Activated CD4-positive, alpha-beta T cell treated with anti-CD3 and anti-CD28 coated beads, Interleukin-2, amount 10 ng/mL, durations not matched to agents 7 days and 5 days (primary cell): ENCODE data around the gene PANK1. TPM values are rescaled to one million over a fixed set of nuclear protein-coding genes. Genes with fewer than 3 reads are reported as not detected.

Experiments used
- CTCF ChIA-PET: fragments of 350-600 bp; sonication (Branson Sonifier 250); formaldehyde crosslinking; loops from one replicate; lab custom pipeline; 2021; ENCODE audit warnings: antibody characterized with exemption; lab: Charles Lee
- POLR2A ChIA-PET: fragments of 350-600 bp; sonication (Branson Sonifier 250); formaldehyde crosslinking; loops from one replicate; lab custom pipeline; 2021; ENCODE audit warnings: antibody characterized with exemption; lab: Charles Lee
- DNase-seq: peaks from one replicate; pipeline ENCODE4 v3.0.0-alpha.2; 2020
- H3K27ac Mint-ChIP-seq: one replicate; pipeline ENCODE4 v1.8.0; 2021; ENCODE audit warnings: mild to moderate bottlenecking, moderate library complexity, mixed read lengths
- H3K27me3 Mint-ChIP-seq: one replicate; pipeline ENCODE4 v1.8.0; 2021; ENCODE audit warnings: mixed read lengths
- H3K36me3 Mint-ChIP-seq: one replicate; pipeline ENCODE4 v1.8.0; 2021; ENCODE audit warnings: low read depth, mixed read lengths
- H3K4me1 Mint-ChIP-seq: one replicate; pipeline ENCODE4 v1.8.0; 2021; ENCODE audit warnings: mixed read lengths
- H3K4me3 Mint-ChIP-seq: one replicate; pipeline ENCODE4 v1.8.0; 2021; ENCODE audit warnings: mild to moderate bottlenecking, moderate library complexity, mixed read lengths
- H3K9me3 Mint-ChIP-seq: one replicate; pipeline ENCODE4 v1.8.0; 2021; ENCODE audit warnings: mixed read lengths
- total RNA-seq, 2 experiments: library from RNA; stranded (reverse); gene quantifications; one replicate each; pipeline ENCODE4 v1.2.3, GENCODE V29; 2021

The PANK1 gene
- total RNA-seq, 2 experiments from 2014 or later, result 6.4 to 7.1 TPM

DNA sequence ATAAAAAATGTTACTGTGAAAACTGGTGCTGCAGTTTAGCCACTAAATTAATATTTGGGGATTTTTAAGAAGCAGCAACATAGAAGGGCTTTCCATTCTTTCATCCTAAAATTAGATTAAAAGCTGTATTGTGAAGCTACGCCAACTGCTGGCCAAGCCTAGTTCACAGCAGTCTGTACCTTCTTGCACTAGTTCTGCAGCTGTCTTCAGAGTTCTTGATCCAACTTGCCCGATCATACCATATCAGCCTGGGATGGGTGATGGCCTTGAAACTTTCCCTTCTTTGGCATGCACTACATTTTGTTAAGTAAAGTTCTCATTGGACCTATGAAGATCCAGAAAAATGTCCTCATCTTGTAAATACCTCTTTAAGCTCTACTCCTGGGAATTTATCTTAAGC lies 20.3 kb upstream of the PANK1 start:
- CTCF ChIA-PET, result interaction anchor here (1.2 to 1.4 kb wide), 2 partner anchors 10 to 12 kb away, joined by 3 to 4 read pairs; no protein-coding TSS in a partner anchor
- H3K36me3 Mint-ChIP-seq, result no peaks in the 10 kb centered on the region
- no peaks in the 10 kb centered on the region for H3K4me1 Mint-ChIP-seq
- no peak overlapping the region for H3K27ac Mint-ChIP-seq
- no peak for DNase-seq
- peaks cover 21% of the 10 kb centered on the region for H3K27me3 Mint-ChIP-seq
- H3K4me3 Mint-ChIP-seq, result no peak overlapping the region
- H3K9me3 Mint-ChIP-seq, result no peaks in the 10 kb centered on the region
- POLR2A ChIA-PET, result no interaction called here

DNA sequence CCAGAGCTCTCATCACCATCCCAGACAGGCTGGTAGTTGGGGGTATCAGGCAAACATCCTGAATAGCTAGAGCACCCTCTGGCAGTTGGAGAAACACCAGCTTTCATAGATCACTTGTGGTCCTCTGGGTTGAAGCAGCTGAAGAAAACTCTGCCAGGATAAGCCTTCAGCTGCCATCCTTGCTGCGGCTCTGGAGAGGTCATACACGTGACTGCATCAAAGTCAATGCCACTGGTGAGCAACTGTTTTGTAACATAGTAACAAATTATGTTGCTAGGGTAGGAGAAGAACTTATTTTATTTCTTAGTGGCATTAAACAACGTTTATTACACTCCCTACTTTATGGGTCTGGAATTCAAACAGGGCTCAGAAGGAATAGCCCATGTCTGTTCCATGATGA lies 19.2 kb upstream of the PANK1 start:
- no peak for DNase-seq
- no peaks in the 10 kb centered on the region for H3K36me3 Mint-ChIP-seq
- CTCF ChIA-PET, result interaction anchor here (1.3 to 1.4 kb wide), 2 partner anchors 11 to 13 kb away, joined by 4 read pairs; no protein-coding TSS in a partner anchor
- no peak overlapping the region for H3K4me3 Mint-ChIP-seq
- POLR2A ChIA-PET, result no interaction called here
- H3K4me1 Mint-ChIP-seq, result no peaks in the 10 kb centered on the region
- H3K27me3 Mint-ChIP-seq, result peaks cover 20% of the 10 kb centered on the region
- no peaks in the 10 kb centered on the region for H3K9me3 Mint-ChIP-seq
- H3K27ac Mint-ChIP-seq, result no peak overlapping the region

DNA sequence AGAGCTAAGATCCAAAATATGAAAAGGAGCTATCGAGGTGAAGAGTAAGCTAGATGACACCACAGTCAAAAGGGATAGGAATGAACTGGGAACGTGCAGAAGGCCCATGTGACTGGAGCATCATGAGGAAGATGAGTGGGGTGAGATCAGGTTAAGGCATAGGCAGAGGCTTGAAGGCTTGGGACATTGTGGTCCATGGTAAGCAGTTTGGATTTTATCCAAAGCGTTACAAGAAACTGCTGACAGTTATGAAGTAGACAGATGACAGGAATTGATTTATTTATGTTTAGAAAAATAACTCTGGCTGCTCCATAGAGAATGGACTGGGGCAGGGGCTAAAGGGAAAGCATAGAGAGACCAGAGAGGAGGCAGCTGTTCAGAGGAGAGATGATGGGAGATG lies 18.1 kb upstream of the PANK1 start:
- no peak for DNase-seq
- ChIA-PET CTCF (interaction anchor here (0.6 to 1.3 kb wide), 2 partner anchors 10 to 12 kb away, joined by 4 read pairs; no protein-coding TSS in a partner anchor), POLR2A (no interaction called here)
- no peaks in the 10 kb centered on the region for H3K36me3 Mint-ChIP-seq
- no peak overlapping the region for H3K4me3 Mint-ChIP-seq
- no peaks in the 10 kb centered on the region for H3K9me3 Mint-ChIP-seq
- H3K27ac Mint-ChIP-seq, result no peak overlapping the region
- H3K27me3 Mint-ChIP-seq, result peaks cover 14% of the 10 kb centered on the region
- H3K4me1 Mint-ChIP-seq, result no peaks in the 10 kb centered on the region

DNA sequence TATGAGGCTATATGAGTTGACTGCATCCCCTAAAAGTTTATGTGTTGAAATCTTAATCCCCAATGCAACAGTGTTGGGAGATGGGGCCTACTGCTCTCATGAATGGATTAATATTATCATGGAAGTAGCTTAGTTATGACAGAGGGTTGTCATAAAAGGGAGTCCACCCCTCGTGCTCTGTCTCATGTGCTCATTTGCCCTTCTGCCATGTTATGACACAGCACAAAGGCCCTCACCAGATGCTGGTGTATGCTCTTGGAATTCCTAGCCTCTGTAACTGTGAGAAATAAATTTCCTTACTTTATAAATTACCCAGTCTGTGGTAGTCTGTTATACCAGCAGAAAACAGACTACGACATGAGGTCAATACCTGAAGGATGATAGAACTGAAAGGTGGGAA lies 17.6 kb upstream of the PANK1 start:
- H3K9me3 Mint-ChIP-seq, result no peaks in the 10 kb centered on the region
- H3K27ac Mint-ChIP-seq, result no peak overlapping the region
- no peak overlapping the region for H3K4me3 Mint-ChIP-seq
- no peak for DNase-seq
- POLR2A ChIA-PET, result no interaction called here
- H3K4me1 Mint-ChIP-seq, result no peaks in the 10 kb centered on the region
- no peaks in the 10 kb centered on the region for H3K36me3 Mint-ChIP-seq
- CTCF ChIA-PET, result interaction anchor here (0.6 kb wide), 1 partner anchor 10 kb away, joined by 4 read pairs; no protein-coding TSS in a partner anchor
- peaks cover 13% of the 10 kb centered on the region for H3K27me3 Mint-ChIP-seq

DNA sequence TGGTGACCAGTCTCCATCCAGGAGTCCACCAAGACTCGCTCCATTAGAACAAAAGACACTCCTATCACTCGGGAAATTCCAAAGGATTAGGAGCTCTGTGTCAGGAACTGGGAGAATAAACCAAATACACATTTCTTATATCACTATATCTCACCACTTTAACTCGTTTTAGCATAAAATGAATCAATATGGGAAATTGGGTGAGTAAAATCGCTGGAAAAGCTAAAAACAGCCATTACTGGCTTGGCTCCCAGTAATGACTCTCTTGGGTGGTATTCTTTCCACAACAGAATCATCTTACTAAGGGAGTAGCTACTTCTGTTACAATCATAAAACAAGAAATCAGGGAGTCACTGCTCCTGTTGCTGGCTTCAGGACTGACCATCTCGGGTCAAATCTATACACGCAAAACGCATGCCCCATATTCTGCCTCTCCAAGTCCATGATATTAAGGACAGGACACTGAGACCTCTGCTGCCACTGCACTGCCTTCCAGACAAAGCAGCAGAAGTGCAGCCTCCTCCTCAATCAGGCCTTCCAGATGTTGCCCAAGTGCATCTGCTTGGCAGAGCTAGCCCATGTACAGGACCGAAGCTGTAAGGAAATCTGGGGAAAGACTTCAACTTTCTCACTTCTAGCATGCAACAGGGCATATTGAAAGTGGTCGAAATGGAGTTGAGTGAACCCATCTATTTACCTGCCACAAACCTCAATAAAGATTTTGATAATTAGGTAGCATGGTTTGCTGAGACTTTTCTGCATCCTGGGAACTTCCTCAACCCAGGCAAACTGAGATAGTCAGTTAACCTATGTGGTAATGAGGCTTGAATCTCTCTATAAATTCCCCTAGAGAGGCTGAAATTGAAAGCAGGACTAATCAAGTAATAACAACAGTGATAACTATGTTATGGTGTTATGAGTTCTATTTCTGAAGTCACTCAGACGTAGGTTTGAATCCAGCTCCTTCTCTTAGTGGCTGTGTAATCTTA lies 14.4 kb upstream of the PANK1 start:
- no peaks in the 10 kb centered on the region for H3K36me3 Mint-ChIP-seq
- no peak for DNase-seq

DNA sequence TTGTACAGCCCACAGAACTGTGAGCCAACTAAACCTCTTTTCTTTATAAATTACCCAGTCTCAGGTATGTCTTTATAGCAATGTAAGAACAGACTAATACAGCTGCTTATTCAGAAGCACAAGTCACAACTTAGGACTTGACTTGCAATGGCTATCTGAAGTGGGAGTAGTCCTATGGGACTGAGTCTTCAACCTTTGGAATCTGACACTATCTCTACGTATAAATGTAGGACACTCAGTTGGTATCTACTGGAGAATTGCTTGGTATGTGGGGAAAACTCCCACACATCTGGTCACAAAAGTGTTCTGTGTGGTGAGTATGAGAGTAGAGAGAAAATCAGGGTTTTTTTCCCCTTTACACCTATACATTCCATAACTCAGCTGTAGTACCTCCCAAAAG lies 12.3 kb upstream of the PANK1 start:
- no peaks in the 10 kb centered on the region for H3K9me3 Mint-ChIP-seq
- H3K4me1 Mint-ChIP-seq, result peaks cover 4% of the 10 kb centered on the region
- ChIA-PET POLR2A (no interaction called here), CTCF (no interaction called here)
- H3K27ac Mint-ChIP-seq, result no peak overlapping the region
- H3K4me3 Mint-ChIP-seq, result no peak overlapping the region
- DNase-seq, result no peak
- H3K27me3 Mint-ChIP-seq, result peaks cover 4% of the 10 kb centered on the region
- no peaks in the 10 kb centered on the region for H3K36me3 Mint-ChIP-seq

More for the DNA sequence above, 14.4 kb upstream of the PANK1 start:
- H3K4me1 Mint-ChIP-seq, result no peaks in the 10 kb centered on the region
- H3K9me3 Mint-ChIP-seq, result no peaks in the 10 kb centered on the region
- H3K27me3 Mint-ChIP-seq, result peaks cover 4% of the 10 kb centered on the region
- ChIA-PET CTCF (interaction anchor here (1.0 to 1.4 kb wide), 5 partner anchors 11 to 81 kb away, joined by 3 to 5 read pairs (median 3); no protein-coding TSS in a partner anchor), POLR2A (no interaction called here)
- no peak overlapping the region for H3K27ac Mint-ChIP-seq
- H3K4me3 Mint-ChIP-seq, result no peak overlapping the region

DNA sequence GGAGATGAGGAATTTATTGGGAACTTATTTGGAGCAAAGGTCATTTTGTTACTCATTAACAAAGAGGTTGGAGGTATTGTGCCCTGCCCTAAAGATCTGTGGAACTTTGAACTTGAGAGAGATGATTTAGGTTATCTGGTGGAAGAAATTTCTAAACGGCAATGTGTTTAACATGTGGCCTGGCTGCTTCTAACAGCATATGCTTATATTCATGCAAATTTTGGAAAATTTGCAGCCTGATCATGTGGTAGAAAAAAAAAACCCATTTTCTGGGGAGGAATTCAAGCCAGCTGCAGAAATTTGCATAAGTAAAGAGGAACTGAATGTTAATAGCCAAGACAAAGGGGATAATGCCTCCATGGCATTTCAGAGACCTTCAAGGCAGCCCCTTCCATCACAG lies 10.7 kb upstream of the PANK1 start:
- peaks cover 4% of the 10 kb centered on the region for H3K4me1 Mint-ChIP-seq
- no peaks in the 10 kb centered on the region for H3K9me3 Mint-ChIP-seq
- H3K4me3 Mint-ChIP-seq, result no peak overlapping the region
- H3K36me3 Mint-ChIP-seq, result no peaks in the 10 kb centered on the region
- POLR2A ChIA-PET, result no interaction called here
- DNase-seq, result no peak
- no peaks in the 10 kb centered on the region for H3K27me3 Mint-ChIP-seq
- CTCF ChIA-PET, result interaction anchor here (1.5 kb wide), 1 partner anchor 10 kb away, joined by 3 read pairs; no protein-coding TSS in a partner anchor
- no peak overlapping the region for H3K27ac Mint-ChIP-seq

DNA sequence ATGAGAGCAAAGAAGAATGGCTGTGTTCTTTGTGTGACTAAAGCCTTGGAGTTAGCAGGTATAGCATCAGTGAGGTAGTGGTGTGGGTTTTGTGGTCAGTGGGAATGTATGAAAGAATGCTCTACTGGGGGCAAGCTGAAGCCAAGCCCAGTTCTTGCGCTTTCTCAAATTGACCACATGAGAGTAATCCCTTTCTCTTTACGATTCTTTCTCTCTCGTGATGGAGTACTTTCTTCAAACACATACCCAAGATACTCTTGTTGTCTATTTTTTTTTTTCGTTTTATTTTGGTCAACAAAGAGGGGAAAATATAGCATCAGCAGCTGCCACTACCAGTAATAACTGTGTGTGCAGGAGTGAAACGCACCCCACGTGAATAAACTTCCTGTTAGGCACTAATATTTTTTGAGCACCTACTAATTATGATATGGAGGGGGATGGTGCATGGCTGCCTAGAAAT lies 8.4 kb upstream of the PANK1 start:
- Mint-ChIP-seq H3K4me1 (peaks cover 4% of the 10 kb centered on the region), H3K27me3 (peaks cover 13% of the 10 kb centered on the region), H3K9me3 (no peaks in the 10 kb centered on the region), H3K27ac (no peak overlapping the region), H3K4me3 (no peak overlapping the region), H3K36me3 (no peaks in the 10 kb centered on the region)
- POLR2A ChIA-PET, result no interaction called here
- CTCF ChIA-PET, result interaction anchor here (0.7 kb wide), 1 partner anchor 11 kb away, joined by 4 read pairs; no protein-coding TSS in a partner anchor
- no peak for DNase-seq

DNA sequence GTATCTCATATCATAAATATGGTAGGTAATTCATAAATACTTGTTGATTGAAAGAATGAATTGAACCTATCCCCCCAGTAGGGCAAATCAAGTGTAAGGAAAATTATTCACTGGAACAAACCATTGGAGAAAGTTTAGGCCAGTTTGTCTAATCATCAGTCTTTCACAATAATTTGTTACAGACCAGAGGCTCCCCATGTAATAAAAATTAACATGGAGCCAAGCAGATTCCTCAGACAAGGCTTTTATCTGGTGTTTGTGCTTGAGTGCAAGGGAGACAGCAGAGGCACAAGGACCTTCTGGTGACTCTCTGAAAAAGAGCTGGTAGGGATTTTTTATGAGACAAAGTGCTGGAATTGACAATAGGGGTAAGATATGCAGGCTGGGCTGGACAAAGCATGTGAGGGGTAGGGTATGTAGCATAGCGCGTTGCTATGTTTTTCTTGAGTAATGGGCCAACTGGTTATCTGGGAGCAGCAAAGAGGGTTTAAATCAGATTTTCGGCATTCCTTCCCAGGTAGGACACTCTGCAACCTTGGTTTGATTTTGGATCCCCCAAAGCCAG lies 7.8 kb upstream of the PANK1 start:
- H3K27me3 Mint-ChIP-seq, result peaks cover 13% of the 10 kb centered on the region
- H3K4me1 Mint-ChIP-seq, result peaks cover 4% of the 10 kb centered on the region
- no peak overlapping the region for H3K4me3 Mint-ChIP-seq
- H3K9me3 Mint-ChIP-seq, result no peaks in the 10 kb centered on the region
- no peak overlapping the region for H3K27ac Mint-ChIP-seq
- H3K36me3 Mint-ChIP-seq, result no peaks in the 10 kb centered on the region
- ChIA-PET CTCF (no interaction called here), POLR2A (no interaction called here)
- no peak for DNase-seq

DNA sequence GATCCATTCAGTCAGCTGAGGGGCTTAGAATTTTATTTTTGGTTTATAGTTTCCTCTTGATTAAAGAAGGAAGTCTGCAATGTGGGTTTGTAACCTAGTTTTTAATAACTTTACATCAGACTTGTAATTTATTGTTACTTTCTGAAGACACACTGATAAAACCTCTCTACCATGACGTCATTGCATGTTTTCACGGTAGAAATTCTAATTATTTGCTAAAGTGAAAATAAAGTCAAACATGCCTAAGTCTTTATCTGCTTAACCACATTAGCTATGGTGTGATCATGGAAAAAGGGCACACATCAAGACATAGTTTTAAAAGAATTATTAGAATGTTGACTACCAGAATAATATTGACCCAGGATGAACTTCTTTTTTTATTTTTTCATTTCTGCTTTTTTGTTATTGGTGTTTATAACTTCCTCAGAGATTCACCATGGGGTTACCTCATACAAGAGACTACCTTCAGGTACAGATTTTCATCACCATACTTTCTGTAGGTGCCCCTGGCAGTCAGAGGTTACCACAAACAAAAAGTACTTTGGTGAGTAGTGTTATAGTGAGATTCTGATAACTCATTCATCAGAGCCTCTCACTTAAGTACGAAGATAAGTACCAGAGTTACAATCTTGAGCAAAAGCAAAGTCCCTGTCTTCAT lies 7.0 kb upstream of the PANK1 start:
- Mint-ChIP-seq H3K9me3 (no peaks in the 10 kb centered on the region), H3K4me1 (peaks cover 4% of the 10 kb centered on the region)
- POLR2A ChIA-PET, result no interaction called here

DNA sequence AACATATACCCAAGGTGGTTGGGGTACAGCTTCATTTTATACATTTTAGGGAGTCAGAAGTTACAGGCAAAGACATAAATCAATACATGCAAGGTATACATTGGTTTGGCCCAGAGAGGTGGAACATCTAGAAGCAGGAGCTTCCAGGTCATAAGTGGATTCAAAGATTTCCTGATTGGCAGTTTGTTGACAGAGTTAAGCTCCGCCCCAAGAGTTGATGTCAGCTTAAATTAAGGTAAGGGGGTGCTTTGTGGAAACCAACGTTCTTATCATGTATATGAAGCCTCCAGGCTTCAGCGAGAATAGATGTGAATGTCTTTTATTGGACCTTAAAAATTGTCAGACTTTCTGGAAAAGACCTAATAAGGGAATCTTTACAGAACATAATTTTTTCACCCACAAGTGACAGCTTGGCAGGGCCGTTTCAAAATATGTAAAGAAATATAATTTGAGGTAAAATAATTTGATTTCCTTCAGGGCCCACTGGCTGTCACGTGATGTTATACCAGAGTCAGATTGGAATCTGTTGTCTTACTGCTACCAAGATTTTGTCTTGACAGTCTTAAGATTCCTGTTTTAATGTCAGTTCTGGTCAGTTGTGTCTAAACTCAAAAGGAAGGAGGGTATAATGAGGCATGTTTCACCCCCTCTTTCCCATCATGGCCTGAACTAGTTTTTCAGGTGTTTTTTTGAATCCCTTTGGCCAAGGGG lies 6.3 kb upstream of the PANK1 start:
- CTCF ChIA-PET, result interaction anchor here (1.2 kb wide), 1 partner anchor 12 kb away, joined by 4 read pairs; no protein-coding TSS in a partner anchor
- POLR2A ChIA-PET, result no interaction called here
- no peak for DNase-seq
- Mint-ChIP-seq H3K9me3 (no peaks in the 10 kb centered on the region), H3K36me3 (no peaks in the 10 kb centered on the region), H3K27ac (no peak overlapping the region), H3K4me1 (peaks cover 4% of the 10 kb centered on the region), H3K27me3 (peaks cover 23% of the 10 kb centered on the region), H3K4me3 (no peak overlapping the region)

More for the DNA sequence above, 7.0 kb upstream of the PANK1 start:
- CTCF ChIA-PET, result interaction anchor here (1.2 kb wide), 1 partner anchor 12 kb away, joined by 4 read pairs; no protein-coding TSS in a partner anchor
- no peak for DNase-seq
- H3K27ac Mint-ChIP-seq, result no peak overlapping the region
- H3K4me3 Mint-ChIP-seq, result no peak overlapping the region
- no peaks in the 10 kb centered on the region for H3K36me3 Mint-ChIP-seq
- H3K27me3 Mint-ChIP-seq, result peaks cover 20% of the 10 kb centered on the region

DNA sequence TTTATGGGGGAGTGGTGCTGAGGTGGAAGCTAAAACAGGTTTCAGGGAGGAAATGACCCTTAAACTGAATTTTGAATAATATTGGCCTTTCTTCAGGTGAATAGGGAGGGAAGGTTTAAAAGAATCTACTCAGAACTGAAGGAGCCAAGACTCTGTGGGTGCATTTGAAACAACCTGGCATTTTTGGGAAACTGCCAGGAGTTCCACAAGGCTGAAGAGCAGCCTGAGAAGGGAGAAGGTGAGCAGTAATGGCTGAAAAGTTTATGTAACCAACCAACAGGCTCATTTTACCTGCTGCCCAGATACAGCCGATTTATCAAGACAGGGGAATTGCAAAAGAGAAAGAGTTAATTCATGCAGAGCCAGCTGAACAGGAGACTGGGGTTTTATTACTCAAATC lies 4.0 kb upstream of the PANK1 start:
- no peak overlapping the region for H3K4me3 Mint-ChIP-seq
- ChIA-PET CTCF (no interaction called here), POLR2A (no interaction called here)
- no peaks in the 10 kb centered on the region for H3K9me3 Mint-ChIP-seq
- DNase-seq, result no peak
- peaks cover 27% of the 10 kb centered on the region for H3K27me3 Mint-ChIP-seq
- no peaks in the 10 kb centered on the region for H3K36me3 Mint-ChIP-seq
- H3K4me1 Mint-ChIP-seq, result peaks cover 12% of the 10 kb centered on the region
- no peak overlapping the region for H3K27ac Mint-ChIP-seq
